Measurements from ENCODE around the gene SHC3.

Gene SHC3

GRCh38 chr9:89024727-89025126, 153.9 kb downstream of the SHC3 start:
- Histone ChIP-seq H3K27ac (ENCODE audit: low read depth, low read length, severe bottlenecking) (no peak overlapping the region), H3K4me1 (ENCODE audit: control insufficient read depth, insufficient read depth, low read length, poor library complexity, severe bottlenecking) (peaks cover 21% of the 10 kb centered on the region), H3K36me3 (ENCODE audit: control insufficient read depth, insufficient read depth, low read length) (no peaks in the 10 kb centered on the region), H3K4me3 (ENCODE audit: extremely low read depth, insufficient read depth, low read length, poor library complexity, severe bottlenecking) (no peak overlapping the region), H3K9me3 (ENCODE audit: control insufficient read depth, low read length) (no peaks in the 10 kb centered on the region)
- WGBS, 2 experiments (ENCODE audit: insufficient coverage in 2 of 2): 71 to 100% methylated on average over 1 of the region's 4 CpGs

- H3K9me3 ChIP-seq (ENCODE audit: control insufficient read depth, low read length): no peaks in the 10 kb centered on the region
- WGBS, 2 experiments (ENCODE audit: insufficient coverage in 2 of 2): 85 to 100% methylated on average over 1 to 2 of the region's 3 CpGs
- H3K4me3 ChIP-seq (ENCODE audit: extremely low read depth, insufficient read depth, low read length, poor library complexity, severe bottlenecking): no peak overlapping the region
- H3K27ac ChIP-seq (ENCODE audit: low read depth, low read length, severe bottlenecking): no peak overlapping the region
- no peaks in the 10 kb centered on the region for H3K36me3 ChIP-seq (ENCODE audit: control insufficient read depth, insufficient read depth, low read length)
- peaks cover 21% of the 10 kb centered on the region for H3K4me1 ChIP-seq (ENCODE audit: control insufficient read depth, insufficient read depth, low read length, poor library complexity, severe bottlenecking)
Measured at GRCh38 chr9:89023740-89024139, 154.9 kb downstream of the SHC3 start.

- Histone ChIP-seq H3K9me3 (ENCODE audit: control insufficient read depth, low read length) (no peaks in the 10 kb centered on the region), H3K4me1 (ENCODE audit: control insufficient read depth, insufficient read depth, low read length, poor library complexity, severe bottlenecking) (peaks cover 21% of the 10 kb centered on the region), H3K36me3 (ENCODE audit: control insufficient read depth, insufficient read depth, low read length) (no peaks in the 10 kb centered on the region), H3K4me3 (ENCODE audit: extremely low read depth, insufficient read depth, low read length, poor library complexity, severe bottlenecking) (no peak overlapping the region), H3K27ac (ENCODE audit: low read depth, low read length, severe bottlenecking) (peak overlapping the region; percentile 57)
- WGBS, 2 experiments (ENCODE audit: insufficient coverage in 2 of 2): 71 to 86% methylated on average over 1 to 2 of the region's 2 CpGs
Measured at GRCh38 chr9:89022902-89023301, 155.7 kb downstream of the SHC3 start.

- Histone ChIP-seq H3K4me1 (ENCODE audit: control insufficient read depth, insufficient read depth, low read length, poor library complexity, severe bottlenecking) (peaks cover 21% of the 10 kb centered on the region), H3K4me3 (ENCODE audit: extremely low read depth, insufficient read depth, low read length, poor library complexity, severe bottlenecking) (no peak overlapping the region), H3K9me3 (ENCODE audit: control insufficient read depth, low read length) (no peaks in the 10 kb centered on the region), H3K36me3 (ENCODE audit: control insufficient read depth, insufficient read depth, low read length) (no peaks in the 10 kb centered on the region), H3K27ac (ENCODE audit: low read depth, low read length, severe bottlenecking) (peak overlapping the region; percentile 57)
- 80 to 85% methylated on average over 9 to 12 of the region's 15 CpGs for WGBS, 2 experiments (ENCODE audit: insufficient coverage in 2 of 2)
Measured at GRCh38 chr9:89022001-89022759, 156.4 kb downstream of the SHC3 start.

GRCh38 chr9:89021154-89021803, 157.3 kb downstream of the SHC3 start:
- Histone ChIP-seq H3K4me3 (ENCODE audit: extremely low read depth, insufficient read depth, low read length, poor library complexity, severe bottlenecking) (no peak overlapping the region), H3K36me3 (ENCODE audit: control insufficient read depth, insufficient read depth, low read length) (no peaks in the 10 kb centered on the region), H3K27ac (ENCODE audit: low read depth, low read length, severe bottlenecking) (no peak overlapping the region), H3K9me3 (ENCODE audit: control insufficient read depth, low read length) (no peaks in the 10 kb centered on the region), H3K4me1 (ENCODE audit: control insufficient read depth, insufficient read depth, low read length, poor library complexity, severe bottlenecking) (peaks cover 18% of the 10 kb centered on the region)
- 96 to 100% methylated on average over 3 to 6 of the region's 8 CpGs for WGBS, 2 experiments (ENCODE audit: insufficient coverage in 2 of 2)

GRCh38 chr9:89020754-89021153, 157.9 kb downstream of the SHC3 start:
- H3K27ac ChIP-seq (ENCODE audit: low read depth, low read length, severe bottlenecking): no peak overlapping the region
- WGBS, 2 experiments (ENCODE audit: insufficient coverage in 2 of 2): 81 to 93% methylated on average over 4 of the region's 4 CpGs
- peaks cover 18% of the 10 kb centered on the region for H3K4me1 ChIP-seq (ENCODE audit: control insufficient read depth, insufficient read depth, low read length, poor library complexity, severe bottlenecking)
- no peak overlapping the region for H3K4me3 ChIP-seq (ENCODE audit: extremely low read depth, insufficient read depth, low read length, poor library complexity, severe bottlenecking)
- H3K36me3 ChIP-seq (ENCODE audit: control insufficient read depth, insufficient read depth, low read length): no peaks in the 10 kb centered on the region
- H3K9me3 ChIP-seq (ENCODE audit: control insufficient read depth, low read length): no peaks in the 10 kb centered on the region

GRCh38 chr9:89015336-89015735, 163.3 kb downstream of the SHC3 start:
- 92 to 100% methylated on average over 1 to 2 of the region's 2 CpGs for WGBS, 2 experiments (ENCODE audit: insufficient coverage in 2 of 2)
- no peak overlapping the region for H3K27ac ChIP-seq (ENCODE audit: low read depth, low read length, severe bottlenecking)
- no peaks in the 10 kb centered on the region for H3K9me3 ChIP-seq (ENCODE audit: control insufficient read depth, low read length)
- no peaks in the 10 kb centered on the region for H3K36me3 ChIP-seq (ENCODE audit: control insufficient read depth, insufficient read depth, low read length)
- H3K4me3 ChIP-seq (ENCODE audit: extremely low read depth, insufficient read depth, low read length, poor library complexity, severe bottlenecking): no peak overlapping the region
- no peaks in the 10 kb centered on the region for H3K4me1 ChIP-seq (ENCODE audit: control insufficient read depth, insufficient read depth, low read length, poor library complexity, severe bottlenecking)

GRCh38 chr9:89014153-89014552, 164.5 kb downstream of the SHC3 start:
- H3K9me3 ChIP-seq (ENCODE audit: control insufficient read depth, low read length): no peaks in the 10 kb centered on the region
- no peak overlapping the region for H3K27ac ChIP-seq (ENCODE audit: low read depth, low read length, severe bottlenecking)
- no peaks in the 10 kb centered on the region for H3K36me3 ChIP-seq (ENCODE audit: control insufficient read depth, insufficient read depth, low read length)
- 89 to 100% methylated on average over 1 to 5 of the region's 7 CpGs for WGBS, 2 experiments (ENCODE audit: insufficient coverage in 2 of 2)
- no peak overlapping the region for H3K4me3 ChIP-seq (ENCODE audit: extremely low read depth, insufficient read depth, low read length, poor library complexity, severe bottlenecking)
- no peaks in the 10 kb centered on the region for H3K4me1 ChIP-seq (ENCODE audit: control insufficient read depth, insufficient read depth, low read length, poor library complexity, severe bottlenecking)

GRCh38 chr9:89013660-89014059, 165.0 kb downstream of the SHC3 start:
- H3K4me1 ChIP-seq (ENCODE audit: control insufficient read depth, insufficient read depth, low read length, poor library complexity, severe bottlenecking): no peaks in the 10 kb centered on the region
- H3K36me3 ChIP-seq (ENCODE audit: control insufficient read depth, insufficient read depth, low read length): no peaks in the 10 kb centered on the region
- H3K27ac ChIP-seq (ENCODE audit: low read depth, low read length, severe bottlenecking): no peak overlapping the region
- no peaks in the 10 kb centered on the region for H3K9me3 ChIP-seq (ENCODE audit: control insufficient read depth, low read length)
- H3K4me3 ChIP-seq (ENCODE audit: extremely low read depth, insufficient read depth, low read length, poor library complexity, severe bottlenecking): no peak overlapping the region
- 80% methylated on average over 1 of the region's 1 CpG; no CpG with 5 or more reads in 1 of the 2 experiments for WGBS, 2 experiments (ENCODE audit: insufficient coverage in 2 of 2)

- H3K36me3 ChIP-seq (ENCODE audit: control insufficient read depth, insufficient read depth, low read length): no peaks in the 10 kb centered on the region
- WGBS, 2 experiments (ENCODE audit: insufficient coverage in 2 of 2): 89 to 92% methylated on average over 8 to 9 of the region's 13 CpGs
Measured at GRCh38 chr9:89012294-89013042, 166.2 kb downstream of the SHC3 start.

More at GRCh38 chr9:89012294-89013042, 166.2 kb downstream of the SHC3 start:
- Histone ChIP-seq H3K4me1 (ENCODE audit: control insufficient read depth, insufficient read depth, low read length, poor library complexity, severe bottlenecking) (no peaks in the 10 kb centered on the region), H3K27ac (ENCODE audit: low read depth, low read length, severe bottlenecking) (no peak overlapping the region), H3K4me3 (ENCODE audit: extremely low read depth, insufficient read depth, low read length, poor library complexity, severe bottlenecking) (no peak overlapping the region), H3K9me3 (ENCODE audit: control insufficient read depth, low read length) (no peaks in the 10 kb centered on the region)
